BLaER1 treated with 17β-estradiol and CSF1 and Interleukin-3, amounts not matched to agents 10 nM and 100 nM (cell line): ENCODE results near the gene TUBGCP6.

Experiments
- H3K27ac ChIP-seq, 11 experiments: shearing (Covaris generic); formaldehyde crosslinking; 2 replicates each; pipeline ENCODE4 v1.8.1; 2022
- H3K27me3 ChIP-seq, 11 experiments: shearing (Covaris generic); formaldehyde crosslinking; 2 replicates each; pipeline ENCODE4 v1.8.1; 2022
- H3K36me3 ChIP-seq, 11 experiments: shearing (Covaris generic); formaldehyde crosslinking; 2 replicates each; pipeline ENCODE4 v1.8.1; 2022
- H3K4me1 ChIP-seq, 10 experiments: shearing (Covaris generic); formaldehyde crosslinking; 2 replicates each; pipeline ENCODE4 v1.8.1; 2022
- H3K4me2 ChIP-seq, 11 experiments: shearing (Covaris generic); formaldehyde crosslinking; 2 replicates each; pipeline ENCODE4 v1.8.1; 2022
- H3K4me3 ChIP-seq, 10 experiments: shearing (Covaris generic); formaldehyde crosslinking; 2 replicates each; pipeline ENCODE4 v1.8.1; 2022
- H3K9ac ChIP-seq, 11 experiments: shearing (Covaris generic); formaldehyde crosslinking; 2 replicates each; pipeline ENCODE4 v1.8.1; 2022
- H3K9me3 ChIP-seq, 11 experiments: shearing (Covaris generic); formaldehyde crosslinking; replicated peaks in 1 of 11; 2 replicates each; pipeline ENCODE4 v1.8.1; 2022
- H4K20me1 ChIP-seq, 11 experiments: shearing (Covaris generic); formaldehyde crosslinking; 2 replicates each; pipeline ENCODE4 v1.8.1; 2022
- Cebpa-rat ChIP-seq, 11 experiments: shearing (Covaris generic); IDR thresholded peaks; 2 replicates each; pipeline ENCODE4 v1.8.1; 2022

Gene TUBGCP6

GRCh38 chr22:50179937-50180726 is 64.7 kb downstream of the TUBGCP6 start:
- Histone ChIP-seq H4K20me1 (peaks cover 0 to 50% (median 5%) of the 10 kb centered on the region in 11 experiments; a peak in 9 of 22 replicates), H3K27me3 (peaks cover 15 to 45% (median 31%) of the 10 kb centered on the region in 11 experiments), H3K27ac (no peak overlapping the region), H3K4me1 (peaks cover 23 to 87% (median 67%) of the 10 kb centered on the region in 10 experiments), H3K9ac (0 out of 22 replicates have a peak overlapping the region, but pooled peaks of 1 of the 11 experiments have one; percentile 37), H3K36me3 (no peaks in the 10 kb centered on the region), H3K9me3 (no peaks in the 10 kb centered on the region), H3K4me2 (peak overlapping the region; percentile 26 to 89 (median 83); a peak in 20 of 22 replicates), H3K4me3 (no peak overlapping the region)
- TF ChIP-seq Cebpa-rat (IDR thresholded peaks at IDR 0.05): no peak

- Histone ChIP-seq H3K4me2 (peak overlapping the region in 10 of 11 experiments; percentile 26 to 89 (median 85); a peak in 19 of 22 replicates), H3K36me3 (no peaks in the 10 kb centered on the region), H3K27me3 (peaks cover 6 to 35% (median 22%) of the 10 kb centered on the region in 11 experiments), H3K9ac (0 out of 22 replicates have a peak overlapping the region, but pooled peaks of 1 of the 11 experiments have one; percentile 7), H3K4me1 (peaks cover 14 to 78% (median 58%) of the 10 kb centered on the region in 10 experiments), H3K27ac (no peak overlapping the region), H3K4me3 (no peak overlapping the region), H3K9me3 (no peaks in the 10 kb centered on the region), H4K20me1 (peaks cover 0 to 60% (median 9%) of the 10 kb centered on the region in 11 experiments; a peak in 10 of 22 replicates)
- no peak for TF ChIP-seq Cebpa-rat (IDR thresholded peaks at IDR 0.05)
These were observed 65.7 kb downstream of the TUBGCP6 start for GRCh38 chr22:50178871-50179869.

- peaks cover 0 to 33% (median 15%) of the 10 kb centered on the region in 11 experiments; a peak in 16 of 22 replicates for H3K27me3 ChIP-seq
- no peak overlapping the region for H3K4me3 ChIP-seq
- H3K4me2 ChIP-seq: peak overlapping the region in 9 of 11 experiments; percentile 15 to 89 (median 87); a peak in 15 of 22 replicates
- peaks cover 13 to 78% (median 59%) of the 10 kb centered on the region in 10 experiments for H3K4me1 ChIP-seq
- H3K9me3 ChIP-seq: no peaks in the 10 kb centered on the region
- H4K20me1 ChIP-seq: peaks cover 0 to 67% (median 14%) of the 10 kb centered on the region in 11 experiments; a peak in 14 of 22 replicates
- 0 out of 22 replicates have a peak overlapping the region, but pooled peaks of 1 of the 11 experiments have one; percentile 7 for H3K9ac ChIP-seq
- H3K36me3 ChIP-seq: no peaks in the 10 kb centered on the region
- no peak overlapping the region for H3K27ac ChIP-seq
- TF ChIP-seq Cebpa-rat (IDR thresholded peaks at IDR 0.05): no peak
These were observed 66.4 kb downstream of the TUBGCP6 start for GRCh38 chr22:50178471-50178864.

GRCh38 chr22:50177537-50178470 is 67.0 kb downstream of the TUBGCP6 start:
- H3K9ac ChIP-seq: no peak overlapping the region
- H3K9me3 ChIP-seq: no peaks in the 10 kb centered on the region
- no peak overlapping the region for H3K4me3 ChIP-seq
- no peaks in the 10 kb centered on the region for H3K36me3 ChIP-seq
- no peak overlapping the region for H3K27ac ChIP-seq
- H3K4me1 ChIP-seq: peaks cover 19 to 81% (median 66%) of the 10 kb centered on the region in 10 experiments
- peaks cover 0 to 33% (median 11%) of the 10 kb centered on the region in 11 experiments; a peak in 15 of 22 replicates for H3K27me3 ChIP-seq
- TF ChIP-seq Cebpa-rat (IDR thresholded peaks at IDR 0.05): no peak
- H3K4me2 ChIP-seq: peak overlapping the region in 9 of 11 experiments; percentile 15 to 89 (median 87); a peak in 15 of 22 replicates
- H4K20me1 ChIP-seq: peaks cover 0 to 72% (median 16%) of the 10 kb centered on the region in 11 experiments; a peak in 14 of 22 replicates

- peak overlapping the region in 8 of 11 experiments; percentile 48 to 79 (median 68); a peak in 17 of 22 replicates for H3K4me2 ChIP-seq
- H3K27me3 ChIP-seq: peaks cover 3 to 38% (median 17%) of the 10 kb centered on the region in 11 experiments
- peaks cover 0 to 74% (median 16%) of the 10 kb centered on the region in 11 experiments; a peak in 15 of 22 replicates for H4K20me1 ChIP-seq
- H3K4me1 ChIP-seq: peaks cover 27 to 84% (median 72%) of the 10 kb centered on the region in 10 experiments
- TF ChIP-seq Cebpa-rat (IDR thresholded peaks at IDR 0.05): no peak
- no peaks in the 10 kb centered on the region for H3K9me3 ChIP-seq
- H3K9ac ChIP-seq: no peak overlapping the region
- no peaks in the 10 kb centered on the region for H3K36me3 ChIP-seq
- no peak overlapping the region for H3K4me3 ChIP-seq
- H3K27ac ChIP-seq: no peak overlapping the region
These were observed 67.8 kb downstream of the TUBGCP6 start for GRCh38 chr22:50176850-50177536.

GRCh38 chr22:50175921-50176849 is 68.6 kb downstream of the TUBGCP6 start:
- Histone ChIP-seq H3K4me2 (peak overlapping the region in 8 of 11 experiments; percentile 48 to 79 (median 68); a peak in 16 of 22 replicates), H3K36me3 (no peaks in the 10 kb centered on the region), H3K27ac (no peak overlapping the region), H3K4me1 (peaks cover 27 to 90% (median 78%) of the 10 kb centered on the region in 10 experiments), H3K27me3 (peaks cover 11 to 46% (median 25%) of the 10 kb centered on the region in 11 experiments), H3K9me3 (no peaks in the 10 kb centered on the region), H3K4me3 (no peak overlapping the region), H4K20me1 (peaks cover 0 to 82% (median 20%) of the 10 kb centered on the region in 11 experiments; a peak in 15 of 22 replicates), H3K9ac (0 out of 22 replicates have a peak overlapping the region, but pooled peaks of 1 of the 11 experiments have one; percentile 30)
- TF ChIP-seq Cebpa-rat (IDR thresholded peaks at IDR 0.05): no peak
